Skeletal muscle satellite cell (primary cell): ENCODE data around the gene MGAT4B.
A peak's percentile ranks its signal among the peaks of the same experiment; 100 is the strongest.

Experiments used
- H3K27me3 ChIP-seq: 2 replicates; pipeline ENCODE4 v1.7.0; 2013; ENCODE audit warnings: low read length; ENCODE audit not compliant: control insufficient read depth, insufficient read depth
- H3K36me3 ChIP-seq: 2 replicates; pipeline ENCODE4 v1.7.0; 2013; ENCODE audit warnings: mild to moderate bottlenecking, control low read depth, low read length; ENCODE audit not compliant: insufficient read depth
- H3K4me1 ChIP-seq: 2 replicates; pipeline ENCODE4 v1.7.0; 2013; ENCODE audit warnings: low read length; ENCODE audit not compliant: control insufficient read depth, insufficient read depth
- H3K4me2 ChIP-seq: 2 replicates; pipeline ENCODE4 v1.7.0; 2013; ENCODE audit warnings: mild to moderate bottlenecking, low read length
- H3K4me3 ChIP-seq: 2 replicates; pipeline ENCODE4 v1.7.0; 2013; ENCODE audit warnings: low read length
- H3K9ac ChIP-seq: 2 replicates; pipeline ENCODE4 v1.7.0; 2013; ENCODE audit warnings: mild to moderate bottlenecking, low read depth, low read length, moderate library complexity
- H3K9me3 ChIP-seq: replicated peaks from 2 replicates; pipeline ENCODE4 v1.7.0; 2013; ENCODE audit warnings: mild to moderate bottlenecking, control low read depth, low read length

MGAT4B gene

GRCh38 chr5:179797741-179798140, 8.9 kb downstream of the MGAT4B start:
- no peak overlapping the region for H3K9ac ChIP-seq
- H3K4me3 ChIP-seq = no peak overlapping the region
- H3K36me3 ChIP-seq = peaks cover 55% of the 10 kb centered on the region
- H3K9me3 ChIP-seq = no peaks in the 10 kb centered on the region
- no peaks in the 10 kb centered on the region for H3K27me3 ChIP-seq
- H3K4me2 ChIP-seq = no peak overlapping the region
- peaks cover 39% of the 10 kb centered on the region for H3K4me1 ChIP-seq

GRCh38 chr5:179796877-179797608, 9.6 kb downstream of the MGAT4B start:
- peak overlapping the region; percentile 96 for H3K4me2 ChIP-seq
- peaks cover 32% of the 10 kb centered on the region for H3K4me1 ChIP-seq
- peak overlapping the region; percentile 88 for H3K9ac ChIP-seq
- H3K9me3 ChIP-seq = no peaks in the 10 kb centered on the region
- H3K27me3 ChIP-seq = no peaks in the 10 kb centered on the region
- H3K4me3 ChIP-seq = peak overlapping the region; percentile 82
- H3K36me3 ChIP-seq = peaks cover 53% of the 10 kb centered on the region

- Histone ChIP-seq H3K36me3 (peaks cover 46% of the 10 kb centered on the region), H3K9ac (peak overlapping the region; percentile 88), H3K4me1 (peaks cover 28% of the 10 kb centered on the region), H3K4me2 (peak overlapping the region; percentile 96), H3K9me3 (no peaks in the 10 kb centered on the region), H3K27me3 (no peaks in the 10 kb centered on the region), H3K4me3 (peak overlapping the region; percentile 82)
Observed at GRCh38 chr5:179795863-179796833, 10.5 kb downstream of the MGAT4B start.

- Histone ChIP-seq H3K9ac (peak overlapping the region; percentile 88), H3K9me3 (no peaks in the 10 kb centered on the region), H3K4me2 (peak overlapping the region; percentile 96), H3K4me3 (peak overlapping the region; percentile 82), H3K27me3 (no peaks in the 10 kb centered on the region), H3K4me1 (peaks cover 28% of the 10 kb centered on the region), H3K36me3 (peaks cover 38% of the 10 kb centered on the region)
Observed at GRCh38 chr5:179795049-179795862, 11.4 kb downstream of the MGAT4B start.

- H3K36me3 ChIP-seq = peaks cover 31% of the 10 kb centered on the region
- no peak overlapping the region for H3K4me2 ChIP-seq
- H3K27me3 ChIP-seq = no peaks in the 10 kb centered on the region
- H3K4me3 ChIP-seq = no peak overlapping the region
- H3K9ac ChIP-seq = no peak overlapping the region
- H3K4me1 ChIP-seq = peaks cover 28% of the 10 kb centered on the region
- H3K9me3 ChIP-seq = no peaks in the 10 kb centered on the region
Observed at GRCh38 chr5:179794575-179794974, 12.1 kb downstream of the MGAT4B start.

GRCh38 chr5:179794171-179794570, 12.5 kb downstream of the MGAT4B start:
- Histone ChIP-seq H3K9me3 (no peaks in the 10 kb centered on the region), H3K9ac (no peak overlapping the region), H3K4me1 (peaks cover 28% of the 10 kb centered on the region), H3K27me3 (no peaks in the 10 kb centered on the region), H3K4me3 (no peak overlapping the region), H3K4me2 (peak overlapping the region; percentile 24), H3K36me3 (peaks cover 27% of the 10 kb centered on the region)

GRCh38 chr5:179793468-179794139, 13.1 kb downstream of the MGAT4B start, which contains the start of gene LTC4S:
TSS of gene LTC4S (plus strand) at chr5:179793986. CDS start at chr5:179794081, 95 bp downstream.
- H3K36me3 ChIP-seq = peaks cover 21% of the 10 kb centered on the region
- no peaks in the 10 kb centered on the region for H3K9me3 ChIP-seq
- peaks cover 28% of the 10 kb centered on the region for H3K4me1 ChIP-seq
- H3K9ac ChIP-seq = no peak within 1 kb of the TSS
- H3K4me2 ChIP-seq = peak within 1 kb of the TSS; percentile 24
- no peak within 1 kb of the TSS for H3K4me3 ChIP-seq
- H3K27me3 ChIP-seq = no peaks in the 10 kb centered on the region

- H3K27me3 ChIP-seq = no peaks in the 10 kb centered on the region
- no peaks in the 10 kb centered on the region for H3K9me3 ChIP-seq
- H3K4me2 ChIP-seq = no peak overlapping the region
- peaks cover 13% of the 10 kb centered on the region for H3K36me3 ChIP-seq
- H3K4me3 ChIP-seq = no peak overlapping the region
- H3K4me1 ChIP-seq = peaks cover 28% of the 10 kb centered on the region
- no peak overlapping the region for H3K9ac ChIP-seq
Observed at GRCh38 chr5:179792612-179793467, 13.8 kb downstream of the MGAT4B start.

GRCh38 chr5:179791881-179792611, 14.6 kb downstream of the MGAT4B start:
- Histone ChIP-seq H3K4me2 (no peak overlapping the region), H3K27me3 (no peaks in the 10 kb centered on the region), H3K9ac (no peak overlapping the region), H3K4me1 (peaks cover 28% of the 10 kb centered on the region), H3K9me3 (no peaks in the 10 kb centered on the region), H3K4me3 (no peak overlapping the region), H3K36me3 (peaks cover 5% of the 10 kb centered on the region)
